ENCODE data around the gene TMOD1. TPM values are rescaled to one million over a fixed set of nuclear protein-coding genes. Genes with fewer than 3 reads are reported as not detected.
"Not testable (repeated sequence)": the region's sequence is repeated elsewhere in the genome, so short reads cannot be mapped to it uniquely, and the experiment has no call there.

TMOD1 gene
- total RNA-seq, 2 donors from 2014 or later = 1.0 to 4.9 TPM

DNA sequence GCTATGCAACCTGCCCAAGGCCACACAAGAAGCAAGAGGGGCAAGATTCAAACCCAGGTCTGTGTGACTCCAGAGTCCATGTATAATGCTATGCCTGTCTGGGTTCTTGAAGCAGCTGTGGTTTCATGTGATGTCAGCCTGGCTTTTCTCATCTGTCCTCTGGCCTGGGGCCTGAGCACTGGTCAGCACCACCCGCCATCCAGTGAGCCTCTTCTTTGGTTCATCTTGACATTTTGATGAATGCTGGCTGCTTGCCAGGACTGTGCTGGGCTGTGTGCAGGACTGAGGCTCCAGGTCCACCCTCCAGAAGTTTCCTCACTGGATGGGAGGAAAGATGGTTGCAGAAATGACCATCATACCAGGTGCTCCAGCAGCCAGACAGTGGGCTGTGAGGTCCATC, 70.2 kb downstream of the TMOD1 start:
- Histone ChIP-seq H3K27me3 (no peaks in the 10 kb centered on the region), H3K9me3 (no peaks in the 10 kb centered on the region), H3K4me3 (no peak overlapping the region), H3K4me1 (no peaks in the 10 kb centered on the region), H3K36me3 (no peaks in the 10 kb centered on the region), H3K27ac (no peak overlapping the region), H3K9ac (ENCODE audit: low read depth in 2 of 2, low read length in 2 of 2) (no peak overlapping the region)
- intact Hi-C loops (cut with DNase I) = no loop called here
- no peak for TF ChIP-seq CTCF (IDR thresholded peaks at IDR 0.05)
- DNase-seq = no peak

GRCh38 chr9:97572196-97572891, 70.9 kb downstream of the TMOD1 start:
- Histone ChIP-seq H3K4me3 (no peak overlapping the region), H3K27ac (no peak overlapping the region), H3K27me3 (no peaks in the 10 kb centered on the region), H3K4me1 (no peaks in the 10 kb centered on the region), H3K36me3 (no peaks in the 10 kb centered on the region), H3K9ac (ENCODE audit: low read depth in 2 of 2, low read length in 2 of 2) (no peak overlapping the region), H3K9me3 (no peaks in the 10 kb centered on the region)
- no peak for TF ChIP-seq CTCF (IDR thresholded peaks at IDR 0.05)
- intact Hi-C loops (cut with DNase I) = no loop called here
- no peak for DNase-seq

- Histone ChIP-seq H3K9ac (ENCODE audit: low read depth in 2 of 2, low read length in 2 of 2) (no peak overlapping the region), H3K27me3 (no peaks in the 10 kb centered on the region), H3K4me3 (no peak overlapping the region), H3K27ac (no peak overlapping the region), H3K36me3 (no peaks in the 10 kb centered on the region), H3K9me3 (no peaks in the 10 kb centered on the region), H3K4me1 (no peaks in the 10 kb centered on the region)
- TF ChIP-seq CTCF (IDR thresholded peaks at IDR 0.05) = no peak
- DNase-seq = no peak
- intact Hi-C loops (cut with DNase I) = no loop called here
Measured at GRCh38 chr9:97572892-97573365, 71.5 kb downstream of the TMOD1 start.

DNA sequence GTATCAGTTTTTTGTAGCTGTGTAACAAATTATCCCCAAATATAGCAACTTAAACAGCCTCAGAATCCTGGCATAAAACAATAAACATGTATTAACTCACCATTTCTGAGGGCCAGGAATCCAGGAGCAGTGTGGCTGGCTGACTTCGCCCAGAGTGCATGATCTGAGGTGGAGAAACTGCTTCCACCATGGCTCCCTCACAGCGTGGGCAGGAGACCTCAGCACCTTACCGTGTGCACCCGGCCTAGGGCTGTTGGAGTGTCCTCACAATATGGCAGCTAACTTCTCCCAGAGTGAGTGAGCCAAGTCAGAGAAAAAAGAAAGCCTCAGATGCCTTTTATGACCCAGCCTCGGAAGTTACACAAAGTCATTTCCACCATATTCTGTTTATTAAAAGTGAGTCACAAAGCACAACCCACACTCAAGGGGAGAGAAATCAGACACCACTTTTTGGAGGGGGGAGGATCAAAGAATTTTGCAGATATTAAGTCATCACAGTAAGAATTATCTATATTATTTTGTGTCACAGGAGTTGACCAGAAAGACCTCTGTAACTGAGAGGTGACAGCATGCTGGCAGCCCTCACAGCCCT, 72.1 kb downstream of the TMOD1 start:
- Histone ChIP-seq H3K9ac (ENCODE audit: low read depth in 2 of 2, low read length in 2 of 2) (no peak overlapping the region), H3K36me3 (no peaks in the 10 kb centered on the region), H3K9me3 (no peaks in the 10 kb centered on the region), H3K4me3 (no peak overlapping the region), H3K4me1 (no peaks in the 10 kb centered on the region), H3K27ac (no peak overlapping the region), H3K27me3 (no peaks in the 10 kb centered on the region)
- TF ChIP-seq CTCF (IDR thresholded peaks at IDR 0.05) = no peak
- intact Hi-C loops (cut with DNase I) = no loop called here
- no peak for DNase-seq

DNA sequence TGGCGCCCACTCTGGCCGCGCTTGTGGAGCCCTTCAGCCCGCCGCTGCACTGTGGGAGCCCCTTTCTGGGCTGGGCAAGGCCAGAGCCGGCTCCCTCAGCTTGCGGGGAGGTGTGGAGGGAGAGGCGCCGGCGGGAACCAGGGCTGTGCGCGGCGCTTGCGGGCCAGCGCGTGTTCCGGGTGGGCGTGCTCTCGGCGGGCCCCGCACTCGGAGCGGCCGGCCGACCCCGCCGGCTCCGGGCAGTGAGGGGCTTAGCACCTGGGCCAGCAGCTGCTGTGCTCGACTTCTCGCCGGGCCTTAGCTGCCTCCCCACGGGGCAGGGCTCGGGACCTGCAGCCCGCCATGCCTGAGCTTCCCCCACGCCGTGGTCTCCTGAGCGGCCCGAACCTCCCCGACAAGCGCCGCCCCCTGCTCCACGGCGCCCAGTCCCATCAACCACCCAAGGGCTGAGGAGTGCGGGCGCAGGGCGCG, 72.7 kb downstream of the TMOD1 start:
- H3K27ac ChIP-seq; H3K4me1 ChIP-seq; H3K4me3 ChIP-seq; H3K9ac ChIP-seq (ENCODE audit: low read depth in 2 of 2, low read length in 2 of 2); intact Hi-C loops (cut with DNase I); H3K9me3 ChIP-seq; H3K27me3 ChIP-seq; DNase-seq; H3K36me3 ChIP-seq: not testable (repeated sequence)

DNA sequence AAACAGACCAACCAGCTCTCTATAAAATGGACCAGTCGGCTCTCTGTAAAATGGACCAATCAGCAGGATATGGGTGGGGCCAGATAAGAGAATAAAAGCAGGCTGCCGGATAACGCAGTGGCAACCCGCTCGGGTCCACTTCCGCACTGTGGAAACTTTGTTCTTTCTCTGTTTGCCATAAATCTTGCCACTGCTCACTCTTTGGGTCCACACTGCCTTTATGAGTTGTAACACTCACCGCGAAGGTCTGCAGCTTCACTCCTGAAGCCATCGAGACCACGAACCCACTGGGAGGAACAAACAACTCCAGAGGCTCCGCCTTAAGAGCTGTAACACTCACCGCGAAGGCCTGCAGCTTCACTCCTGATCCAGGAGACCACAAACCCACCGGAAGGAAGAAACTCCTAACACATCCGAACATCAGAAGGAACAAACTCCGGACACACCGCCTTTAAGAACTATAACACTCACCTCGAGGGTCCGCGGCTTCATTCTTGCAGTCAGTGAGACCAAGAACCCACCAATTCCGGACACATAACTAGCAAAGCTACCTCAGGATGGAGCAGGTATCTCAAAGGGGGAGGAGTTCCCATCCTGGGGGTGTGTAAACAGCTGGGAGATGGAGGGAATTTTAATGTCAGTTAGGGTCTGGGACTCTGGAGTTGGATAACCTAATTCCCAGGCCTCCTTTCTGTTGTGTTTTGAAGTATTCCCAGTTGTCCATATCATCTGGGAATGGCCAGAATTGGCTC, 73.6 kb downstream of the TMOD1 start:
- H3K9ac ChIP-seq (ENCODE audit: low read depth in 2 of 2, low read length in 2 of 2); H3K36me3 ChIP-seq; H3K27ac ChIP-seq; H3K9me3 ChIP-seq; H3K4me3 ChIP-seq; DNase-seq; H3K27me3 ChIP-seq; H3K4me1 ChIP-seq; intact Hi-C loops (cut with DNase I): not testable (repeated sequence)
